Hepatocyte (in vitro differentiated cells): ENCODE measurements around the gene SLMAP.

Source experiments
- CTCF ChIP-seq: fragments of 200-600 bp; sonication (generic); IDR thresholded peaks from 2 replicates; pipeline ENCODE4 v1.5.1; 2016; ENCODE audit warnings: antibody characterized with exemption, mild to moderate bottlenecking; ENCODE audit not compliant: poor library complexity
- EZH2 ChIP-seq: fragments of 200-600 bp; sonication (generic); IDR thresholded peaks from 2 replicates; pipeline ENCODE4 v1.6.1; 2016; ENCODE audit warnings: antibody characterized with exemption, mild to moderate bottlenecking, borderline replicate concordance
- EZH2phosphoT487 ChIP-seq: fragments of 200-600 bp; sonication (generic); IDR thresholded peaks from one replicate; pipeline ENCODE4 v1.6.1; 2018; ENCODE audit warnings: antibody characterized with exemption, mild to moderate bottlenecking, low read depth, moderate library complexity; ENCODE audit not compliant: unreplicated experiment, severe bottlenecking

- TF ChIP-seq EZH2 = no peak
- TF ChIP-seq CTCF = no peak
- no peak for TF ChIP-seq EZH2phosphoT487
Measured at GRCh38 chr3:57791245-57791644, 35.1 kb downstream of the SLMAP start.
